ENCODE data around the gene KRT79. TPM values are rescaled to one million over a fixed set of nuclear protein-coding genes. Genes with fewer than 3 reads are reported as not detected.

The KRT79 gene
- total and polyA plus RNA-seq, 9 of the 15 experiments (the other 6 are each of a cell fraction or from before 2014, with no cell fraction given) = 0.03 to 2.3 (median 0.23) TPM; not detected in 2

GRCh38 chr12:52879394-52880351 lies 45.6 kb upstream of the KRT79 start (continued):
- TF ChIP-seq VEZF1 (CRISPR knock-in tag; IDR thresholded peaks at IDR 0.05) = peak; percentile 32; the same call in 1 of the 2 replicates
- 0 out of 2 replicates have a peak, but pooled peaks have one; percentile 25 for TF ChIP-seq RNF2 (IDR thresholded peaks at IDR 0.05)
- peak in 2 of 3 experiments; percentile 54 to 70 for TF ChIP-seq YY1 (IDR thresholded peaks at IDR 0.05; ENCODE audit: borderline replicate concordance in 1 of 3, control insufficient read depth in 1 of 3, extremely low read depth in 1 of 3, insufficient read depth in 3 of 3, insufficient read length in 1 of 3, insufficient replicate concordance in 2 of 3, low read depth in 1 of 3, low read length in 2 of 3)
- peak; percentile 70 for TF ChIP-seq CREM (IDR thresholded peaks at IDR 0.05; ENCODE audit: low read depth)
- no peak for TF ChIP-seq ATF1 (CRISPR knock-in tag; IDR thresholded peaks at IDR 0.05)
- peak; percentile 39; the same call in 1 of the 2 replicates for TF ChIP-seq ATF1 (tag; IDR thresholded peaks at IDR 0.05)
- TF ChIP-seq SMAD4 (CRISPR knock-in tag; conservative IDR thresholded peaks at IDR 0.05) = peak; percentile 78
- TF ChIP-seq PTBP1 (IDR thresholded peaks at IDR 0.05; ENCODE audit: low read depth, low read length) = 0 out of 2 replicates have a peak, but pooled peaks have one; percentile 17
- peak; percentile 14; the same call in 1 of the 2 replicates for TF ChIP-seq ZFP1 (CRISPR knock-in tag; IDR thresholded peaks at IDR 0.05)
- TF ChIP-seq, protein P1, sequence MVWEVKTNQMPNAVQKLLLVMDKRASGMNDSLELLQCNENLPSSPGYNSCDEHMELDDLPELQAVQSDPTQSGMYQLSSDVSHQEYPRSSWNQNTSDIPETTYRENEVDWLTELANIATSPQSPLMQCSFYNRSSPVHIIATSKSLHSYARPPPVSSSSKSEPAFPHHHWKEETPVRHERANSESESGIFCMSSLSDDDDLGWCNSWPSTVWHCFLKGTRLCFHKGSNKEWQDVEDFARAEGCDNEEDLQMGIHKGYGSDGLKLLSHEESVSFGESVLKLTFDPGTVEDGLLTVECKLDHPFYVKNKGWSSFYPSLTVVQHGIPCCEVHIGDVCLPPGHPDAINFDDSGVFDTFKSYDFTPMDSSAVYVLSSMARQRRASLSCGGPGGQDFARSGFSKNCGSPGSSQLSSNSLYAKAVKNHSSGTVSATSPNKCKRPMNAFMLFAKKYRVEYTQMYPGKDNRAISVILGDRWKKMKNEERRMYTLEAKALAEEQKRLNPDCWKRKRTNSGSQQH (CRISPR knock-in tag; IDR thresholded peaks at IDR 0.05) = 0 out of 2 replicates have a peak, but pooled peaks have one; percentile 24
- peak; percentile 30; the same call in 1 of the 2 replicates for TF ChIP-seq ARID2 (IDR thresholded peaks at IDR 0.05)
- peak; percentile 92 for TF ChIP-seq ZNF592 (IDR thresholded peaks at IDR 0.05)
- TF ChIP-seq XRCC5 (IDR thresholded peaks at IDR 0.05; ENCODE audit: low read depth, low read length) = peak; percentile 79
- peak; percentile 32; the same call in 1 of the 2 replicates for TF ChIP-seq ARID1B (IDR thresholded peaks at IDR 0.05)
- TF ChIP-seq CEBPB (tag; IDR thresholded peaks at IDR 0.05) = no peak
- TF ChIP-seq, protein P2, sequence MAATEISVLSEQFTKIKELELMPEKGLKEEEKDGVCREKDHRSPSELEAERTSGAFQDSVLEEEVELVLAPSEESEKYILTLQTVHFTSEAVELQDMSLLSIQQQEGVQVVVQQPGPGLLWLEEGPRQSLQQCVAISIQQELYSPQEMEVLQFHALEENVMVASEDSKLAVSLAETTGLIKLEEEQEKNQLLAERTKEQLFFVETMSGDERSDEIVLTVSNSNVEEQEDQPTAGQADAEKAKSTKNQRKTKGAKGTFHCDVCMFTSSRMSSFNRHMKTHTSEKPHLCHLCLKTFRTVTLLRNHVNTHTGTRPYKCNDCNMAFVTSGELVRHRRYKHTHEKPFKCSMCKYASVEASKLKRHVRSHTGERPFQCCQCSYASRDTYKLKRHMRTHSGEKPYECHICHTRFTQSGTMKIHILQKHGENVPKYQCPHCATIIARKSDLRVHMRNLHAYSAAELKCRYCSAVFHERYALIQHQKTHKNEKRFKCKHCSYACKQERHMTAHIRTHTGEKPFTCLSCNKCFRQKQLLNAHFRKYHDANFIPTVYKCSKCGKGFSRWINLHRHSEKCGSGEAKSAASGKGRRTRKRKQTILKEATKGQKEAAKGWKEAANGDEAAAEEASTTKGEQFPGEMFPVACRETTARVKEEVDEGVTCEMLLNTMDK (IDR thresholded peaks at IDR 0.05; ENCODE audit: borderline replicate concordance, insufficient read depth, low read depth, low read length, poor library complexity, severe bottlenecking) = peak; percentile 99
- TF ChIP-seq NFIC (IDR thresholded peaks at IDR 0.05) = peak; percentile 42; the same call in 1 of the 2 replicates

All from K562 (cell line).